Thoracic aorta endothelial cell (primary cell): ENCODE results near the gene TIMP4. TPM values are rescaled to one million over a fixed set of nuclear protein-coding genes. Genes with fewer than 3 reads are reported as not detected.

Source experiments
- total RNA-seq: library from RNA; depleted of rRNA; stranded (reverse); fragments of >200 nt; gene quantifications from 2 replicates; pipeline ENCODE4 v1.2.3, GENCODE V29; 2012

TIMP4 gene
- 0.14 TPM in 1 of 2 replicates, not detected in the other for total RNA-seq

DNA sequence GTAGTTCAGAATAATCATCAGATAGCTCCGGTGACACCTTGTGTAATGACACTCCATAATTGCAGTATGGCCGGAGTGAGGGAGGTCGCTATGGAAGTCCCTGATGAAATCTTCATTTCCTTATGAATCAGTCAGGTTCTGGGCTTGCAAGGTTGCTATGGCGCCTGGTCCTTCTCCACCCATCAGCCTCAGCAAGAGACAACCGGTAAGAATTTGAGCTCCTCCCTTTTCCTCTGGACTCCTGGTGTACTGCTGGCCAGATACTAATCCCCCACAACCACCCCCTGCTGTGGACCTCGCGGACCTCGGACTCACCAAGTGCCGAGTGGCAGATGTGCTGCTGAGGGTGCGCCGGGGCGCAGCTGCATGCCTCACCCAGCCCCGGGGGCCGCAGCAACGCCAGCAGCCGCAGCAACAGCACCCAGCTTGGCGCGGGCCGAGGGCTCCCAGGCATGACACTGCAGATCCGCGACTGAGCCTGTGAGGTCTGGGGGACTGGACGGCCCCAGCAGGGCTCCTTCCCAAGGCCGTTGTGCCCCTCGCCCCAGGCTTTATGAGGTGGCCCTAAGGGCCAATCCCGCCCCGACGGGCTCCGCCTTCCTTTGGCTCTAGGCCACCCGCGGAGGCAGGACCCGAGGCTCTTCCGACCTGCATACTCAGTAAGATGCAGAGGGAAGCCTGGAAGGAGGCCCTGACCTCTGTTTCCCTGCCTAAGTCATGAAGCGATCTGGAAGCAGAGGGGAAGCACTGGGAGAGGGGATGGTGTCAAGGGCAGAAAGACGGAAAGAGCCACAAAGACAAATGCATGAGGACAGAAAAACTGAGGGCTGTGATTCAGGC is at the start of gene TIMP4:
Gene TIMP4 (minus strand): TSS at position 526 of the 840 bp plus-strand sequence. CDS start 72 bp downstream, at position 454.

Other genes with a start within 250 kb of the TIMP4 start
- 0.13 and 0.22 TPM in 2 replicates for gene SYN2, start 154.5 kb downstream of the TIMP4 start, total RNA-seq
- gene PPARG, start 130.2 kb upstream of the TIMP4 start, total RNA-seq = 5.5 and 6.0 TPM in 2 replicates